H1 (cell line): ENCODE data around the gene EGFR. TPM values are rescaled to one million over a fixed set of nuclear protein-coding genes. Genes with fewer than 3 reads are reported as not detected.

Experiments
- CTCF ChIA-PET: fragments of 300-600 bp; sonication (Branson Sonifier 250); formaldehyde crosslinking; loops from one replicate; lab custom pipeline; 2021; ENCODE audit not compliant: partially characterized antibody; lab: Charles Lee
- POLR2A ChIA-PET: fragments of 300-600 bp; sonication (Branson Sonifier 250); formaldehyde crosslinking; loops from one replicate; lab custom pipeline; 2021; ENCODE audit warnings: inconsistent platforms; ENCODE audit not compliant: partially characterized antibody; lab: Charles Lee
- DNase-seq, 2 experiments: peaks; one replicate each; pipeline versions ENCODE4 v3.0.0 to v3.0.0-alpha.2; 2010 to 2022; ENCODE audit warnings: low spot score in 2 of 2, low read depth in 1 of 2, mixed read lengths in 1 of 2
- FAIRE-seq: peaks from 2 replicates; lab custom pipeline; 2011; peaks lifted over from hg19 to GRCh38; lab: Jason Lieb, UNC
- H2AFZ ChIP-seq: 2 replicates; pipeline ENCODE4 v1.8.1; 2012; ENCODE audit warnings: low read length, inconsistent platforms
- H2AK5ac ChIP-seq: 2 replicates; pipeline ENCODE4 v1.6.1; 2013; ENCODE audit warnings: low read depth, low read length
- H2BK120ac ChIP-seq: replicated peaks from 2 replicates; pipeline ENCODE3; 2013; ENCODE audit warnings: low read depth, low read length, inconsistent platforms
- H2BK12ac ChIP-seq: 2 replicates; pipeline ENCODE4 v1.6.1; 2013; ENCODE audit warnings: low read depth, low read length
- H2BK15ac ChIP-seq: 2 replicates; pipeline ENCODE4 v1.6.1; 2013; ENCODE audit warnings: low read length
- H2BK20ac ChIP-seq: 2 replicates; pipeline ENCODE4 v1.6.1; 2013; ENCODE audit warnings: low read length
- H2BK5ac ChIP-seq: 2 replicates; pipeline ENCODE4 v1.6.1; 2013; ENCODE audit warnings: low read depth, low read length
- H3K14ac ChIP-seq: 2 replicates; pipeline ENCODE4 v1.6.1; 2013; ENCODE audit warnings: inconsistent platforms; ENCODE audit not compliant: insufficient read length
- H3K18ac ChIP-seq: 2 replicates; pipeline ENCODE4 v1.6.1; 2013; ENCODE audit warnings: low read length; ENCODE audit errors: extremely low read depth
- H3K23ac ChIP-seq: 2 replicates; pipeline ENCODE4 v1.6.1; 2013; ENCODE audit warnings: inconsistent platforms; ENCODE audit not compliant: insufficient read length
- H3K23me2 ChIP-seq: 2 replicates; pipeline ENCODE4 v1.6.1; 2013; ENCODE audit warnings: low read depth, low read length
- H3K27ac ChIP-seq: 2 replicates; pipeline ENCODE4 v1.6.1; 2011; ENCODE audit warnings: low read depth, low read length, inconsistent platforms
- H3K27me3 ChIP-seq, 4 experiments: replicated peaks in 1 of 4; 1 replicate in 1 of 4; 2 replicates in 3 of 4; pipeline versions ENCODE4 v1.6.1 to v1.8.1; 2011 to 2013; ENCODE audit warnings: low read length in 3 of 4, mild to moderate bottlenecking in 3 of 4, inconsistent platforms in 2 of 4, mixed read lengths in 2 of 4, moderate library complexity in 1 of 4; ENCODE audit not compliant: control insufficient read depth in 3 of 4, insufficient read depth in 3 of 4; ENCODE audit errors: extremely low read depth in 1 of 4
- H3K36me3 ChIP-seq, 4 experiments: 2 replicates each; pipeline versions ENCODE4 v1.6.1 to v1.8.1; 2011 to 2013; ENCODE audit warnings: mild to moderate bottlenecking in 4 of 4, low read length in 3 of 4, moderate library complexity in 2 of 4, control low read depth in 1 of 4, inconsistent platforms in 1 of 4; ENCODE audit not compliant: insufficient read depth in 4 of 4, control insufficient read depth in 2 of 4
- H3K4ac ChIP-seq: replicated peaks from 2 replicates; pipeline ENCODE3; 2013; ENCODE audit warnings: low read length, low read depth, mixed read lengths, inconsistent platforms; ENCODE audit not compliant: insufficient read length
- H3K4me1 ChIP-seq, 4 experiments: replicated peaks in 1 of 4; 1 replicate in 1 of 4; 2 replicates in 3 of 4; pipeline versions ENCODE4 v1.6.1 to v1.8.1; 2011 to 2013; ENCODE audit warnings: low read length in 3 of 4, inconsistent platforms in 2 of 4, mixed read lengths in 1 of 4; ENCODE audit not compliant: insufficient read depth in 4 of 4, control insufficient read depth in 3 of 4
- H3K4me2 ChIP-seq, 2 experiments: 2 replicates each; pipeline versions ENCODE4 v1.6.1 to v1.8.1; 2011 to 2013; ENCODE audit warnings: low read depth in 2 of 2, low read length in 2 of 2, control low read depth in 1 of 2, inconsistent platforms in 1 of 2, mild to moderate bottlenecking in 1 of 2; ENCODE audit not compliant: insufficient read depth in 1 of 2
- H3K4me3 ChIP-seq, 4 experiments: fragments of 200-600, 300-600 bp in 1 of 4; sonication (generic), shearing (Covaris generic), sonication (Bioruptor Twin) in 1 of 4; 2 replicates each; pipeline versions ENCODE4 v1.5.1 to v1.8.1; 2011 to 2016; ENCODE audit warnings: low read length in 4 of 4, low read depth in 3 of 4, control low read depth in 2 of 4, inconsistent platforms in 2 of 4, mild to moderate bottlenecking in 2 of 4, mixed read lengths in 1 of 4, moderate library complexity in 1 of 4; ENCODE audit not compliant: insufficient read depth in 2 of 4; ENCODE audit errors: extremely low read depth in 1 of 4
- H3K56ac ChIP-seq: replicated peaks from 2 replicates; pipeline ENCODE3; 2013; ENCODE audit warnings: low read depth, mild to moderate bottlenecking, mixed read lengths, low read length, inconsistent platforms; ENCODE audit not compliant: insufficient read length
- H3K79me1 ChIP-seq: 2 replicates; pipeline ENCODE4 v1.6.1; 2013; ENCODE audit warnings: low read depth, low read length, control low read depth
- H3K79me2 ChIP-seq, 2 experiments: 2 replicates each; pipeline versions ENCODE4 v1.6.1 to v1.8.1; 2012 to 2013; ENCODE audit warnings: low read length in 2 of 2, mild to moderate bottlenecking in 2 of 2, inconsistent platforms in 1 of 2; ENCODE audit not compliant: insufficient read depth in 2 of 2, control insufficient read depth in 1 of 2
- H3K9ac ChIP-seq, 4 experiments: replicated peaks in 1 of 4; 1 replicate in 1 of 4; 2 replicates in 3 of 4; pipeline versions ENCODE4 v1.6.1 to v1.8.1; 2011 to 2013; ENCODE audit warnings: low read depth in 3 of 4, low read length in 3 of 4, control low read depth in 2 of 4, mild to moderate bottlenecking in 2 of 4, moderate library complexity in 2 of 4, inconsistent platforms in 1 of 4; ENCODE audit errors: extremely low read depth in 1 of 4
- H3K9me3 ChIP-seq, 2 experiments: 2 replicates each; pipeline versions ENCODE4 v1.6.1 to v1.8.1; 2012 to 2013; ENCODE audit warnings: mild to moderate bottlenecking in 2 of 2, moderate library complexity in 2 of 2, control low read depth in 1 of 2, inconsistent platforms in 1 of 2, low read depth in 1 of 2, low read length in 1 of 2, mixed read lengths in 1 of 2; ENCODE audit not compliant: insufficient read depth in 2 of 2
- H4K20me1 ChIP-seq, 2 experiments: replicated peaks in 1 of 2; 2 replicates each; pipeline versions ENCODE3 to v1.8.1; 2011 to 2013; ENCODE audit warnings: inconsistent platforms in 2 of 2, low read length in 2 of 2, mild to moderate bottlenecking in 1 of 2; ENCODE audit not compliant: insufficient read depth in 2 of 2, control insufficient read depth in 1 of 2
- H4K5ac ChIP-seq: 2 replicates; pipeline ENCODE4 v1.6.1; 2013; ENCODE audit warnings: low read length, low read depth, mixed read lengths, inconsistent platforms; ENCODE audit not compliant: insufficient read length
- H4K8ac ChIP-seq: 2 replicates; pipeline ENCODE4 v1.8.0; 2013; ENCODE audit warnings: mild to moderate bottlenecking, moderate library complexity, low read length, inconsistent platforms; ENCODE audit not compliant: insufficient read depth; ENCODE audit errors: extremely low read depth
- H4K91ac ChIP-seq: replicated peaks from 2 replicates; pipeline ENCODE3; 2013; ENCODE audit warnings: low read length, mixed read lengths, inconsistent platforms; ENCODE audit not compliant: insufficient read length
- CBX5 ChIP-seq: fragments of 300-800, 300-1000 bp; sonication (generic); IDR thresholded peaks from 2 replicates; pipeline ENCODE4 v1.7.1; 2016; ENCODE audit warnings: antibody characterized with exemption, low read length, low read depth
- CBX8 ChIP-seq: fragments of 300-800, 300-1000 bp; sonication (generic); IDR thresholded peaks from 2 replicates; pipeline ENCODE4 v1.7.1; 2016; ENCODE audit warnings: low read depth, low read length, borderline replicate concordance
- EZH2 ChIP-seq: fragments of 200-600 bp; sonication (generic); IDR thresholded peaks from 2 replicates; pipeline ENCODE4 v1.7.1; 2012; ENCODE audit warnings: low read depth, mild to moderate bottlenecking, moderate library complexity, low read length, inconsistent platforms; ENCODE audit not compliant: severe bottlenecking
- HDAC6 ChIP-seq: IDR thresholded peaks from one replicate; pipeline ENCODE4 v1.7.1; 2012; ENCODE audit warnings: low read depth, mild to moderate bottlenecking, inconsistent platforms, low read length, moderate library complexity
- MAX ChIP-seq: IDR thresholded peaks from 2 replicates; pipeline ENCODE4 v1.6.1; 2012; ENCODE audit warnings: inconsistent platforms
- RAD21 ChIP-seq, 2 experiments: IDR thresholded peaks in 1 of 2; conservative IDR thresholded peaks in 1 of 2; 2 replicates each; pipeline ENCODE4 v1.6.1; 2011; ENCODE audit warnings: low read depth in 2 of 2, low read length in 2 of 2, improper control_type of control experiment in 1 of 2, inconsistent platforms in 1 of 2, mild to moderate bottlenecking in 1 of 2, moderate library complexity in 1 of 2
- RNF2 ChIP-seq: fragments of 200-900, 300-1000 bp; sonication (generic); IDR thresholded peaks from 2 replicates; pipeline ENCODE4 v1.7.1; 2016; ENCODE audit warnings: borderline replicate concordance, low read depth, mild to moderate bottlenecking, antibody characterized with exemption, low read length; ENCODE audit not compliant: poor library complexity, severe bottlenecking; ENCODE audit errors: missing control alignments
- SIX5 ChIP-seq: IDR thresholded peaks from 2 replicates; pipeline ENCODE4 v1.6.1; 2011; ENCODE audit warnings: mild to moderate bottlenecking, low read depth, low read length
- SP2 ChIP-seq: IDR thresholded peaks from 2 replicates; pipeline ENCODE4 v1.6.1; 2012; ENCODE audit warnings: mild to moderate bottlenecking, low read length, inconsistent platforms
- SRF ChIP-seq: IDR thresholded peaks from 2 replicates; pipeline ENCODE4 v1.6.1; 2011; ENCODE audit warnings: mild to moderate bottlenecking, low read depth, low read length, moderate library complexity
- TAF7 ChIP-seq: optimal IDR thresholded peaks from 2 replicates; pipeline ENCODE3; 2011; ENCODE audit warnings: low read depth, mild to moderate bottlenecking, inconsistent platforms, low read length, moderate library complexity, borderline replicate concordance
- YY1 ChIP-seq: IDR thresholded peaks from 2 replicates; pipeline ENCODE4 v1.6.1; 2011; ENCODE audit warnings: low read depth, mild to moderate bottlenecking, low read length
- WGBS, 2 experiments: shearing (Covaris generic) in 1 of 2; methylation state at CpG; one replicate each; pipeline versions ENCODE4 v1.1.6 to v1.1.7; 2013 to 2015; ENCODE audit warnings: low lambda C conversion rate in 2 of 2, mixed read lengths in 2 of 2, inconsistent platforms in 1 of 2, low coverage in 1 of 2, missing lambda C conversion rate in 1 of 2; ENCODE audit not compliant: insufficient replicate concordance in 2 of 2, insufficient coverage in 1 of 2, insufficient read length in 1 of 2; ENCODE audit errors: extremely low coverage in 1 of 2, missing lambda C conversion rate in 1 of 2; 5-methylcytosine and 5-hydroxymethylcytosine counted together
- polyA plus RNA-seq, 7 experiments: library from polyadenylated mRNA; depleted of rRNA in 3 of 7; stranded (reverse) in 5 of 7; unstranded in 2 of 7; fragments of >200 nt in 5 of 7; fragments of 200-250 nt in 2 of 7; gene quantifications; 1 replicate in 5 of 7; 2 replicates in 1 of 7; 4 replicates in 1 of 7; pipeline versions ENCODE4 v1.2.1 to v1.2.3, GENCODE V29; 2011 to 2013; ENCODE audit warnings: missing spikeins in 2 of 7, mixed read lengths in 2 of 7
- total RNA-seq: library from RNA; stranded (reverse); fragmentation: NEBNext Ultra II Directional; extraction: Animal tissue kit (Norgen Biotek cat#: 25700); gene quantifications from 2 replicates; pipeline ENCODE4 v1.2.1, GENCODE V29; 2021

EGFR gene
- total and polyA plus RNA-seq, 2 of the 8 experiments (the other 6 are each of a cell fraction or from before 2014, with no cell fraction given) = 1.9 to 5.8 TPM

GRCh38 chr7:55180963-55181542 is 162.2 kb downstream of the EGFR start:
- no peak overlapping the region for H3K27ac ChIP-seq
- CTCF ChIA-PET = interaction anchor here (1.5 kb wide), 1 partner anchor 74 kb away, joined by 6 read pairs; no protein-coding TSS in a partner anchor
- H3K79me2 ChIP-seq = no peaks in the 10 kb centered on the region
- H3K27me3 ChIP-seq = no peaks in the 10 kb centered on the region
- no peak overlapping the region for H3K4ac ChIP-seq
- H2BK120ac ChIP-seq = no peak overlapping the region
- no peak for DNase-seq
- no peak overlapping the region; the same call in 1 of the 2 replicates for H2BK12ac ChIP-seq
- no peak overlapping the region for H3K9ac ChIP-seq
- H3K18ac ChIP-seq = no peak overlapping the region
- no peak overlapping the region for H3K4me2 ChIP-seq
- H2BK20ac ChIP-seq = no peak overlapping the region
- no peaks in the 10 kb centered on the region; a peak in 2 of 7 replicates for H3K4me1 ChIP-seq
- H2AFZ ChIP-seq = no peak overlapping the region
- H3K56ac ChIP-seq = no peak overlapping the region
- H4K20me1 ChIP-seq = no peaks in the 10 kb centered on the region
- no peak overlapping the region for H4K91ac ChIP-seq
- peak overlapping the region; percentile 59; the same call in 1 of the 2 replicates for H4K8ac ChIP-seq
- FAIRE-seq = no peak
- TF ChIP-seq SRF = no peak
- TF ChIP-seq TAF7 = no peak
- TF ChIP-seq MAX = no peak
- no peak for TF ChIP-seq RNF2
- TF ChIP-seq SP2 = no peak
- no peak for TF ChIP-seq SIX5
- no peak for TF ChIP-seq RAD21 (IDR thresholded peaks at IDR 0.05 in 1 of 2, conservative IDR thresholded peaks at IDR 0.05 in 1 of 2; ENCODE audit: low read depth in 2 of 2, low read length in 2 of 2)
- TF ChIP-seq YY1 = no peak
- TF ChIP-seq EZH2 = no peak
- no peak for TF ChIP-seq CBX5
- no peak for TF ChIP-seq CBX8
- TF ChIP-seq HDAC6 = no peak
- no peak overlapping the region for H4K5ac ChIP-seq
- POLR2A ChIA-PET = no interaction called here
- H3K23me2 ChIP-seq = no peaks in the 10 kb centered on the region
- no peak overlapping the region for H2AK5ac ChIP-seq
- H3K36me3 ChIP-seq = no peaks in the 10 kb centered on the region
- H2BK5ac ChIP-seq = no peak overlapping the region
- H3K4me3 ChIP-seq = no peak overlapping the region
- H3K79me1 ChIP-seq = no peaks in the 10 kb centered on the region
- WGBS, 2 experiments = 85% methylated on average over 19 of the region's 19 CpGs; no CpG with 5 or more reads in 1 of the 2 experiments
- H3K23ac ChIP-seq = no peak overlapping the region
- no peak overlapping the region for H2BK15ac ChIP-seq
- no peaks in the 10 kb centered on the region for H3K9me3 ChIP-seq
- no peak overlapping the region for H3K14ac ChIP-seq
